GM21717 (cell line): ENCODE measurements around the gene CNTNAP2.

ENCODE experiments used
- ATAC-seq: cut with Tn5 transposase; IDR thresholded peaks from one replicate; pipeline ENCODE4 v1.9.1; 2021; ENCODE audit warnings: mild to moderate bottlenecking, moderate library complexity; ENCODE audit not compliant: unreplicated experiment

The CNTNAP2 gene

GRCh38 chr7:148149730-148150129 lies 2033.1 kb downstream of the CNTNAP2 start:
- ATAC-seq = no peak

- ATAC-seq = no peak
Observed at GRCh38 chr7:148151778-148152177, 2035.2 kb downstream of the CNTNAP2 start.

GRCh38 chr7:148153616-148154284 lies 2037.1 kb downstream of the CNTNAP2 start:
- no peak for ATAC-seq

- no peak for ATAC-seq
Observed at GRCh38 chr7:148155000-148155399, 2038.4 kb downstream of the CNTNAP2 start.

- no peak for ATAC-seq
Observed at GRCh38 chr7:148155826-148156225, 2039.2 kb downstream of the CNTNAP2 start.

- no peak for ATAC-seq
Observed at GRCh38 chr7:148156233-148156632, 2039.6 kb downstream of the CNTNAP2 start.

GRCh38 chr7:148159331-148159730 lies 2042.7 kb downstream of the CNTNAP2 start:
- ATAC-seq = no peak

DNA sequence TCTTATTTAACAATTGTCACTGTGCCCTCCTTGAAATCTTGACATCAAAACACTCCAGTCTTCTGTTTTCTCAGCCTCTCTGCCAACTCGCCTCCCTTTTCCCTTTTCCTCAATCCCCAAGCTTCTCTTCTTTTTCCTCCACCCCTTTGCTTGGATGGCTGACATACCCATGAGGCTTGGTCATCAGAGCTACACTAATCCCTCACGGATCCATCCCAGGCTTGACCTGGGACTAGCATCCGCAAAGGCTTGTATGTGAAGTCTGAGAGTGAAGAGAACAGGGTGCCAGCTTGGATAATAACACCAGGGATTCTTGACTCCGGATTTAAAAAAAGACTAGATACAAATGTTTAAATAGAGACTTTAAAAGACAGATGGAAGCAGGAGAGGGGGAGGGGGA lies 2045.2 kb downstream of the CNTNAP2 start:
- no peak for ATAC-seq

GRCh38 chr7:148162808-148163207 lies 2046.2 kb downstream of the CNTNAP2 start:
- no peak for ATAC-seq

GRCh38 chr7:148163246-148163645 lies 2046.6 kb downstream of the CNTNAP2 start:
- ATAC-seq = no peak

DNA sequence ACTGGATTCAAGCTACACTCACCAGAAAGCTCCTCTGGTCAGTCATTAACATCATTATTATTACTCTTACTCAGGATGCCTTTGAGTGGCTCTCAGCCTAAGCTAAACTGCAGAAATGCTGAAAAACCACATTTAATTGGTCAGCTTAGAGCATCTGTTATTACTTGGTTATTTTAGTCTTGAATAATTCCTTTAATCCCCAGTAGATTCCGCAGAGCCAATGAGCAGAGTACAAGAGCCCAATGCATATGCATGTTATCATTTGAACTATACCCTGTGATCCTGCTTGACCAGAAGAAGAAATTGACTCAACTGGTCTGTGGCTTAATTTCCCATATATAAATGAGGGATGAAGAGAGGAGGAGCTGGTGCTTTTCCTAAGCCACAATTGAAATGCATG lies 2056.3 kb downstream of the CNTNAP2 start:
- no peak for ATAC-seq

DNA sequence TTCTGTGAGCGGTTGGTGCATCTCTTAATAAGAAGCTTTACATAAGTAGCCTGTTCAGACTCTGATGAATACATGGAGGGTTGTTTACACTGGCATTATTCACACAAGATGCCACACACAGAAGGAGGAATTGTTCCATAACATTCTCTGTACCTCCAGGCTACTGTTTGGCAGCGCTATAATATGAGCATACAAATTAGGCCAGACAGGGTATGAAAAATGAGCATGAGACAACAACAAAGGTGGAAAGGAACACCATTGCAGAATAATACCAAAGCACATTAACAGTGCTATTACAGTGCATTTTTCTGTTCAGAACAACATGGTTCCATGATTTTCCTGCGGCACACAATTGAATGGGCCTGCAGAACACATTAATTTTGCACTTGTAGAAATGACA lies 2056.8 kb downstream of the CNTNAP2 start:
- no peak for ATAC-seq

DNA sequence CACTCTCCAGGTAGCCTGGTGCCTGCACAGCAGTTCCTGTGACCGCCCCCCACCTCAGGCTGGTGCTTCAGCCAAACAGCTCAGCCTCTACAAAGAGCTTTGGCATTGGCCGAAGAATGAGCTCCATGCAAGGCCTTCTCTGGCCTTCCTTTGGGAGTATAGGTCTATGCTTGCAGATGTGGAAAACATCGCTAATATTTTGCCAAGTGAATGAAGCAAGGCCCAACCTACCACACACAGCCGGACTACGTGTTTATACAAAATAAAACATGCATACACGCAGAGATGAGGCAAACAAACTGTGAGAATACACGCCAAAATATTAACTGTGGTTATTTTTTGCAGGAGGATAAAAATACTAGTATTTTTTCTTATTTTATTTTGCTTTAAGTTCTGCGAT lies 2057.8 kb downstream of the CNTNAP2 start:
- ATAC-seq = no peak

DNA sequence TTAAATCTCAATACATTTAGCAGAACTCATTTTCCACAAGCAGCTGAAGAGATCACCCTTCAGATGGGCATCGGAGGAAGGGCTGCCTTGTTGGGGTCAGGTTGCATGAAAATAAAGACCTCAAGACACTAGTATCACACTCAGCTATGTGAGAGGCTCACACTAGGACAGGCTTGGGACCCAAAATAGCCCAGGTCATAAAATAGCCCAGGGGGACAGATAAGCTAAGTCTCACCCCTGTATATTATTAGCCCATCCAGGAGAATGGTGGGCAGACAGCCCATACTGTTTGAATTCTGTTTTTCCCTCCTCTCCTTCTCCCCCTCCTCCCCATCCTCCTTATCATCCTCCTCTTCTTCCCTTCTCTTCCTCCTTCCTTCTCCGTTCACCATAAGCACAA lies 2058.9 kb downstream of the CNTNAP2 start:
- no peak for ATAC-seq

DNA sequence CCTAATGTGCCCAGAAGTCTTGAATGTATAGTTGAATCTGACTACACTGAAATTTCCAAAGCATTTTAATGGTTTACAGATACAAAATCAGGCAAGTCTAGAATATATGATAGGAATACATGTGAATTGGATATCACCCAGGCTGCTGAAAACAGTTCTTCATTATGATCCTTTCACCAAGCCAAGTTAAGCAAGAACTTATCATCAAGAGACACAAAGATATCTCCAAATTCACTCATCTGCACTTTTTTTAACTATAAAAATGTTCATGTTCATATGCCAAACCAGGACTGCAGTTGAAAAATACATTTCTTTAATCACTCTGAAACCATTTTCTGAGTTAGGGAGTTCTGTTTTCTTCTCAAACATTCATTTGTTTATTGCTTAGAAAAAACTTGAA lies 2061.4 kb downstream of the CNTNAP2 start:
- no peak for ATAC-seq

- no peak for ATAC-seq
Observed at GRCh38 chr7:148180075-148180474, 2063.5 kb downstream of the CNTNAP2 start.

- no peak for ATAC-seq
Observed at GRCh38 chr7:148182264-148182663, 2065.7 kb downstream of the CNTNAP2 start.

- no peak for ATAC-seq
Observed at GRCh38 chr7:148185041-148185440, 2068.4 kb downstream of the CNTNAP2 start.

- ATAC-seq = no peak
Observed at GRCh38 chr7:148187471-148187870, 2070.9 kb downstream of the CNTNAP2 start.

DNA sequence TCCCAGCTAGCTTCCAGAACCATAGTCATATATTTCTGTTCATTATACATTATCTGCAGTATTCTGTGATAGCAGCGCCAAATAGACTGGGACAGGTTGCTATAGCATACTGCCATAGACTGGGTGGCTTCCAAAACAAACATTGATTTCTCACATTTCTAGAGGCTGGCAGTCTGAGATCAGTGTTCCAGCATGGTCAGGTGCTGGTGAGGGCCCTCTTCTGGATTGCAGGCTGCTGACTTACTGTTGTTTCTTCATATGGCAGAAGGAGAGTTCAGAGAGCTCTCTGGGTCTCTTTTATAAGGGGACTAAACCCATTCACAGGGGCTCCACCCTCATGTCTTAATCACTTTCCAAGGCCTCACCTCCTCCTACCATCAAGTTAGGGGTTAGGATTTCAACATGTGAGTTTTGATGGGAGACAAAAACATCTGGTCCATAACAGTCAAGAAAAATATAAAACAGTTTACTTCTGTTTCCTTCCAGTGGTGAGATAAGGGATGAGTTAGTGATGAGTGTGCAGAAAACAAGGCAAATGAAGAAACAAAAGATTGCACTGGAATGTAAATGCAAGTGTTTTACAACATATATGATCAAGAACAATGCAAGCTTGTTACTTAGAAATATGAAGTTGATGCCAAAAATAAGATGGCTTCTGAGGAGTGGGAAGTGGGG lies 2074.9 kb downstream of the CNTNAP2 start:
- ATAC-seq = no peak

DNA sequence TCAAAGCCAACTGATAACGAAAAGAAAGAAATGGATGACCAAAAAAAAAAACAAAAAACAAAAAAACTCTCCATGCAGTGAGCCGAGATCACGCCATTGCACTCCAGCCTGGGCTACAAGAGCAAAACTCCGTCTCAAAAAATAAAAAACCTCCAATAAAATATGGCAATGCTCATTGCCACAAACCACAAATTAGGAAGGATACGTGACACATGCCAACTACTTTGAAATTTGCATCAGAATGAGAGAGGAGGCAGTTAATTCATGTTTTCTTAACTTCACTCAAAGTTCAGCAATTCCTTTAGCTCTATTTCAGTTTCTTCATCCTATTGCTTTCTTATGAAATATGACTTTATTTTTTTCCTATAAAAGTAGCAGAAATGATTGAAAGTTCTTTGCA lies 2075.9 kb downstream of the CNTNAP2 start:
- ATAC-seq = no peak

- no peak for ATAC-seq
Observed at GRCh38 chr7:148201992-148202391, 2085.4 kb downstream of the CNTNAP2 start.
